ENCODE data around the gene CYP2W1.

GRCh38 chr7:934469-935163, 48.4 kb upstream of the CYP2W1 start:
- TF ChIP-seq POLR2A (IDR thresholded peaks at IDR 0.05): no peak
- TF ChIP-seq, protein P1, sequence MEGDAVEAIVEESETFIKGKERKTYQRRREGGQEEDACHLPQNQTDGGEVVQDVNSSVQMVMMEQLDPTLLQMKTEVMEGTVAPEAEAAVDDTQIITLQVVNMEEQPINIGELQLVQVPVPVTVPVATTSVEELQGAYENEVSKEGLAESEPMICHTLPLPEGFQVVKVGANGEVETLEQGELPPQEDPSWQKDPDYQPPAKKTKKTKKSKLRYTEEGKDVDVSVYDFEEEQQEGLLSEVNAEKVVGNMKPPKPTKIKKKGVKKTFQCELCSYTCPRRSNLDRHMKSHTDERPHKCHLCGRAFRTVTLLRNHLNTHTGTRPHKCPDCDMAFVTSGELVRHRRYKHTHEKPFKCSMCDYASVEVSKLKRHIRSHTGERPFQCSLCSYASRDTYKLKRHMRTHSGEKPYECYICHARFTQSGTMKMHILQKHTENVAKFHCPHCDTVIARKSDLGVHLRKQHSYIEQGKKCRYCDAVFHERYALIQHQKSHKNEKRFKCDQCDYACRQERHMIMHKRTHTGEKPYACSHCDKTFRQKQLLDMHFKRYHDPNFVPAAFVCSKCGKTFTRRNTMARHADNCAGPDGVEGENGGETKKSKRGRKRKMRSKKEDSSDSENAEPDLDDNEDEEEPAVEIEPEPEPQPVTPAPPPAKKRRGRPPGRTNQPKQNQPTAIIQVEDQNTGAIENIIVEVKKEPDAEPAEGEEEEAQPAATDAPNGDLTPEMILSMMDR (IDR thresholded peaks at IDR 0.05): no peak
